CD4-positive, alpha-beta T cell (primary cell): ENCODE measurements around the gene KLRF1. TPM values are rescaled to one million over a fixed set of nuclear protein-coding genes. Genes with fewer than 3 reads are reported as not detected.

Source experiments
- ATAC-seq: fragments of 200-7000 bp; cut with Tn5 transposase; one replicate; pipeline ENCODE4 v1.10.0; 2022; ENCODE audit warnings: mild to moderate bottlenecking; ENCODE audit not compliant: poor library complexity
- CTCF ChIA-PET: fragments of 350-600 bp; sonication (Branson Sonifier 250); formaldehyde crosslinking; loops from one replicate; lab custom pipeline; 2021; ENCODE audit warnings: antibody characterized with exemption, inconsistent platforms; lab: Charles Lee
- POLR2A ChIA-PET: fragments of 350-600 bp; sonication (Branson Sonifier 250); formaldehyde crosslinking; loops from one replicate; lab custom pipeline; 2021; ENCODE audit warnings: antibody characterized with exemption, inconsistent platforms; lab: Charles Lee
- DNase-seq, 14 experiments: peaks; one replicate each; pipeline ENCODE4 v3.0.0-alpha.2; 2013 to 2020; ENCODE audit warnings: mixed read lengths in 2 of 14
- H3K27ac ChIP-seq, 2 donors: one replicate each; pipeline versions ENCODE4 v1.5.1 to v1.7.0; 2013; ENCODE audit warnings: low read length in 2 of 2, low read depth in 1 of 2, mild to moderate bottlenecking in 1 of 2
- H3K27me3 ChIP-seq, 2 experiments: 1 replicate in 1 of 2; 2 replicates in 1 of 2; pipeline versions ENCODE4 v1.6.1 to v1.7.0; 2013; ENCODE audit warnings: low read length in 2 of 2, control low read depth in 1 of 2, mild to moderate bottlenecking in 1 of 2, moderate library complexity in 1 of 2; ENCODE audit not compliant: insufficient read depth in 2 of 2, control insufficient read depth in 1 of 2
- H3K36me3 ChIP-seq: one replicate; pipeline ENCODE4 v1.6.1; 2013; ENCODE audit warnings: low read length, control low read depth; ENCODE audit not compliant: insufficient read depth
- H3K4me1 ChIP-seq: one replicate; pipeline ENCODE4 v1.6.1; 2013; ENCODE audit warnings: low read length, control low read depth; ENCODE audit not compliant: insufficient read depth
- H3K4me3 ChIP-seq: one replicate; pipeline ENCODE4 v1.5.1; 2013; ENCODE audit warnings: mild to moderate bottlenecking, low read length, moderate library complexity
- H3K9me3 ChIP-seq, 2 experiments: 1 replicate in 1 of 2; 2 replicates in 1 of 2; pipeline versions ENCODE4 v1.6.1 to v1.7.0; 2013; ENCODE audit warnings: low read length in 2 of 2, mild to moderate bottlenecking in 2 of 2, control low read depth in 1 of 2, moderate library complexity in 1 of 2; ENCODE audit not compliant: control insufficient read depth in 1 of 2, insufficient read depth in 1 of 2
- H3K27ac Mint-ChIP-seq: one replicate; pipeline ENCODE4 v1.8.0; 2020; ENCODE audit warnings: mixed read lengths
- H3K27me3 Mint-ChIP-seq: one replicate; pipeline ENCODE4 v1.8.0; 2021; ENCODE audit warnings: mixed read lengths
- H3K36me3 Mint-ChIP-seq: one replicate; pipeline ENCODE4 v1.8.0; 2021; ENCODE audit warnings: low read depth, mixed read lengths
- H3K4me1 Mint-ChIP-seq: one replicate; pipeline ENCODE4 v1.8.0; 2021; ENCODE audit warnings: low read depth, mixed read lengths
- H3K4me3 Mint-ChIP-seq: one replicate; pipeline ENCODE4 v1.8.0; 2020; ENCODE audit warnings: mild to moderate bottlenecking, mixed read lengths
- H3K9me3 Mint-ChIP-seq: one replicate; pipeline ENCODE4 v1.8.0; 2020; ENCODE audit warnings: mixed read lengths
- CTCF ChIP-seq: fragments of 200-600 bp; IDR thresholded peaks from one replicate; pipeline ENCODE4 v1.8.0; 2022; ENCODE audit warnings: antibody characterized with exemption, mild to moderate bottlenecking
- intact Hi-C, 2 experiments: fragments of 100-400 bp; cut with DNase I in 1 of 2; cut with micrococcal nuclease in 1 of 2; formaldehyde crosslinking; loops; one replicate each; pipeline versions ENCODE4 v1.15.1 to v1.9.0; 2023 to 2025; cut with DNase I, micrococcal nuclease
- total RNA-seq, 174 experiments: library from RNA in 2 of 174; stranded (reverse) in 2 of 174; gene quantifications; one replicate each; pipeline ENCODE4 v1.2.3 and lab custom pipeline; 2021 to 2026

The KLRF1 gene
- total RNA-seq, 2 experiments from 2014 or later, result 0.44 TPM; not detected in 1

- no peaks in the 10 kb centered on the region for H3K4me1 Mint-ChIP-seq
- DNase-seq, result no peak
- no peak overlapping the region for H3K4me3 Mint-ChIP-seq
- ATAC-seq, result no peak
- H3K27me3 ChIP-seq, result peaks cover 2 to 5% of the 10 kb centered on the region in 2 experiments
- no peaks in the 10 kb centered on the region for H3K4me1 ChIP-seq
- H3K9me3 ChIP-seq, result no peaks in the 10 kb centered on the region
- no peak overlapping the region for H3K27ac ChIP-seq
- no peaks in the 10 kb centered on the region for H3K9me3 Mint-ChIP-seq
- ChIA-PET CTCF (interaction anchor here (3.8 kb wide), 1 partner anchor 56 kb away, joined by 14 read pairs; no protein-coding TSS in a partner anchor), POLR2A (no interaction called here)
- no peaks in the 10 kb centered on the region for H3K27me3 Mint-ChIP-seq
- no peak overlapping the region for H3K27ac Mint-ChIP-seq
- intact Hi-C loops, result loop anchor here in 1 of 2 experiments (10.0 kb wide), 1 partner anchor 758 kb away; no protein-coding TSS in a partner anchor
- H3K4me3 ChIP-seq, result no peak overlapping the region
- H3K36me3 ChIP-seq, result no peaks in the 10 kb centered on the region
- no peak for TF ChIP-seq CTCF
- H3K36me3 Mint-ChIP-seq, result no peaks in the 10 kb centered on the region
These were observed 20.6 kb upstream of the KLRF1 start for GRCh38 chr12:9806714-9807113.

- Mint-ChIP-seq H3K4me3 (no peak overlapping the region), H3K9me3 (no peaks in the 10 kb centered on the region), H3K27ac (no peak overlapping the region), H3K36me3 (no peaks in the 10 kb centered on the region), H3K27me3 (no peaks in the 10 kb centered on the region), H3K4me1 (peaks cover 2% of the 10 kb centered on the region)
- no peak for TF ChIP-seq CTCF
- peaks cover 2% of the 10 kb centered on the region for H3K4me1 ChIP-seq
- ChIA-PET POLR2A (no interaction called here), CTCF (interaction anchor here (1.2 to 3.8 kb wide), 2 partner anchors 11 to 58 kb away, joined by 4 to 14 read pairs; no protein-coding TSS in a partner anchor)
- DNase-seq (no peak), ATAC-seq (no peak)
- H3K27me3 ChIP-seq, result peaks cover 2 to 5% of the 10 kb centered on the region in 2 experiments
- H3K36me3 ChIP-seq, result no peaks in the 10 kb centered on the region
- intact Hi-C loops, result loop anchor here in 1 of 2 experiments (10.0 kb wide), 1 partner anchor 756 kb away; no protein-coding TSS in a partner anchor
- no peak overlapping the region for H3K27ac ChIP-seq
- H3K9me3 ChIP-seq, result no peaks in the 10 kb centered on the region
- no peak overlapping the region for H3K4me3 ChIP-seq
These were observed 18.8 kb upstream of the KLRF1 start for GRCh38 chr12:9808504-9808903.

- Mint-ChIP-seq H3K27me3 (no peaks in the 10 kb centered on the region), H3K4me1 (peaks cover 10% of the 10 kb centered on the region), H3K27ac (no peak overlapping the region), H3K9me3 (no peaks in the 10 kb centered on the region), H3K4me3 (no peak overlapping the region), H3K36me3 (no peaks in the 10 kb centered on the region)
- DNase-seq, result no peak
- no peaks in the 10 kb centered on the region for H3K36me3 ChIP-seq
- intact Hi-C loops, result loop anchor here in 1 of 2 experiments (10.0 kb wide), 1 partner anchor 755 kb away; no protein-coding TSS in a partner anchor
- ChIA-PET POLR2A (no interaction called here), CTCF (interaction anchor here (3.8 kb wide), 1 partner anchor 58 kb away, joined by 14 read pairs; no protein-coding TSS in a partner anchor)
- ATAC-seq, result no peak
- no peaks in the 10 kb centered on the region for H3K9me3 ChIP-seq
- H3K4me1 ChIP-seq, result peaks cover 10% of the 10 kb centered on the region
- no peak overlapping the region for H3K4me3 ChIP-seq
- H3K27me3 ChIP-seq, result peaks cover 5% of the 10 kb centered on the region in 2 experiments
- H3K27ac ChIP-seq, result no peak overlapping the region
- no peak for TF ChIP-seq CTCF
These were observed 17.9 kb upstream of the KLRF1 start for GRCh38 chr12:9809338-9809737.
